SK-N-SH (cell line): ENCODE results near the gene STAC.

ENCODE experiments used
- EZH2phosphoT487 ChIP-seq: fragments of 200-600 bp; sonication (generic); IDR thresholded peaks from 2 replicates; pipeline ENCODE4 v1.6.1; 2017; ENCODE audit warnings: low read depth, mixed run types, mild to moderate bottlenecking, antibody characterized with exemption, moderate library complexity, borderline replicate concordance
- POLR2AphosphoS5 ChIP-seq: IDR thresholded peaks from 2 replicates; pipeline ENCODE4 v1.6.1; 2012; ENCODE audit warnings: low read depth, low read length
- TF ChIP-seq, protein P1 (sequence below): IDR thresholded peaks from 2 replicates; pipeline ENCODE4 v1.4.0; 2012; ENCODE audit warnings: low read depth
- TF ChIP-seq, protein P2 (sequence below): fragments of 200-600 bp; sonication (generic); IDR thresholded peaks from 2 replicates; pipeline ENCODE4 v1.6.1; 2017; ENCODE audit warnings: antibody characterized with exemption, mild to moderate bottlenecking, moderate library complexity

DNA sequence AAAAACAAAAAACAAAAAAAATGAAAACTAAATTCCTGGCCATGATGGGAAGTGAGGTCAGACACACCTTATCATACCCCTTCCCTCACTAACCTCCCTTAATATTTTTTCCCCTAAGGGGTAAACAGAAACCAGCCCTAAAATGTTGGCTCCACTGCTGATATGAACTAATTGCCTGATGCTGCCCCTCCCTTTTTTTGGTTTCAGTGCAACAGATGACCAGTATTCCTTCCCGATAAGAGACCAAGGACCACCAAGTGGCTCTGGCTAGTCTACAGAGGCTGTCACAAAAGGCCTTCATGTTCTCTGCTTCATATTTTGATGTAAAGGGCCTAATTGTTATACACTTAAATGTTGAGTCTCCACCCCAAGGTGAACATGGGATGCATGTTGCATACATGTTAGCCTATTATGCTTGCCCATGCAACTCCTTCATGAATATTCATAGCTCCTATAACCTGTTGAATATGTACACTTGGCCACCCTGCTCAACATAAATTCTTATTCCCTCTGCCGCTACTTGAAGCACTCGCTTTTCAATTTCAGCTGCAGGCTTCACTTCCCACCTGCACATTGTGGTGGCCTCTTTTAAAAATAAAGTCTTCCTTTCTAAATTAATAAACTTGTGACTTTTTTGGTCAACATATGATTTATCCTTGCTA lies 12.3 kb upstream of the STAC start:
- no peak for TF ChIP-seq POLR2AphosphoS5
- TF ChIP-seq, protein P1, sequence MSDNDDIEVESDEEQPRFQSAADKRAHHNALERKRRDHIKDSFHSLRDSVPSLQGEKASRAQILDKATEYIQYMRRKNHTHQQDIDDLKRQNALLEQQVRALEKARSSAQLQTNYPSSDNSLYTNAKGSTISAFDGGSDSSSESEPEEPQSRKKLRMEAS: no peak
- TF ChIP-seq, protein P2, sequence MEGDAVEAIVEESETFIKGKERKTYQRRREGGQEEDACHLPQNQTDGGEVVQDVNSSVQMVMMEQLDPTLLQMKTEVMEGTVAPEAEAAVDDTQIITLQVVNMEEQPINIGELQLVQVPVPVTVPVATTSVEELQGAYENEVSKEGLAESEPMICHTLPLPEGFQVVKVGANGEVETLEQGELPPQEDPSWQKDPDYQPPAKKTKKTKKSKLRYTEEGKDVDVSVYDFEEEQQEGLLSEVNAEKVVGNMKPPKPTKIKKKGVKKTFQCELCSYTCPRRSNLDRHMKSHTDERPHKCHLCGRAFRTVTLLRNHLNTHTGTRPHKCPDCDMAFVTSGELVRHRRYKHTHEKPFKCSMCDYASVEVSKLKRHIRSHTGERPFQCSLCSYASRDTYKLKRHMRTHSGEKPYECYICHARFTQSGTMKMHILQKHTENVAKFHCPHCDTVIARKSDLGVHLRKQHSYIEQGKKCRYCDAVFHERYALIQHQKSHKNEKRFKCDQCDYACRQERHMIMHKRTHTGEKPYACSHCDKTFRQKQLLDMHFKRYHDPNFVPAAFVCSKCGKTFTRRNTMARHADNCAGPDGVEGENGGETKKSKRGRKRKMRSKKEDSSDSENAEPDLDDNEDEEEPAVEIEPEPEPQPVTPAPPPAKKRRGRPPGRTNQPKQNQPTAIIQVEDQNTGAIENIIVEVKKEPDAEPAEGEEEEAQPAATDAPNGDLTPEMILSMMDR: no peak
- no peak for TF ChIP-seq EZH2phosphoT487
